Hematopoietic multipotent progenitor cell (in vitro differentiated cells): Measurements from ENCODE around the gene GALNT1. TPM values are rescaled to one million over a fixed set of nuclear protein-coding genes. Genes with fewer than 3 reads are reported as not detected.

Source experiments
- DNase-seq, 3 donors: peaks; one replicate each; pipeline ENCODE4 v3.0.0-alpha.2; 2011 to 2015; ENCODE audit warnings: low read depth in 2 of 3, low spot score in 2 of 3
- total RNA-seq: library from RNA; depleted of rRNA; stranded (reverse); fragments of >200 nt; gene quantifications from one replicate; pipeline ENCODE4 v1.2.3, GENCODE V29; 2012

The GALNT1 gene
- total RNA-seq, 1 donor = 35.0 TPM

DNA sequence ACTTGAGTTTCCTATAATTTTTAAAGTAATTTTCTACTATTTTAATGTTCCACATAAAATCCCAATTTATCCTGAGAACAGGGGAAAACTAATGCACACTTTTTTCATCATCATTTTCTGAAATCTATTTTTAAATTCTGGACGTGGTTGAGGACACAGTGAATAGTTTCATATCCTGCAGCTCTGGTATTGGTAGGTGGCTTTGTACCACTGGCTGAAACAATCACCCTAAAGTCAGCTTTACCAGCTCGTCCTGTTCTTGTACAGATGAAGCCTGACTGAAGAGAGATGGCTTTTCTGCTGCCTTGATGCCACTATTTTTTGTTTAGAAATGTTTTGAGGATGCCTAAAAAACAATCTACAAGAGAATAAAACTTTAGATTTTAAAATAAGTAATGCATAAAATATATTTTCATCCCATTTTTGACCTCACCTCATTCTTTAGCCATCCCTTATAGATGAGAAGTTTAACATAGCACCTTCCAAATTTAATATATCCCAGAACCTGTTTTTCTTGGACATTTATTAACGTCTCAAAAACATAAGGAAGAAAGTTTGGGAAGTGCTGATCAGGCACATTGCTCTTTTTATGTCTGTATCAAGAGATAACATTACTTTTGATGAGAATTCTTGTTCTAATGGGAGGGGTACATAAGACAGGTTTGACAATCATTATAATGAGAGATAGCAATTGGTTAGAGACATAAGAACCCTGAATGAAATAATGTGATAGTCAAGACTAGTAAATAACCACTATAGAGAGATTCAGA lies 80.9 kb downstream of the GALNT1 start:
- DNase-seq = no peak

DNA sequence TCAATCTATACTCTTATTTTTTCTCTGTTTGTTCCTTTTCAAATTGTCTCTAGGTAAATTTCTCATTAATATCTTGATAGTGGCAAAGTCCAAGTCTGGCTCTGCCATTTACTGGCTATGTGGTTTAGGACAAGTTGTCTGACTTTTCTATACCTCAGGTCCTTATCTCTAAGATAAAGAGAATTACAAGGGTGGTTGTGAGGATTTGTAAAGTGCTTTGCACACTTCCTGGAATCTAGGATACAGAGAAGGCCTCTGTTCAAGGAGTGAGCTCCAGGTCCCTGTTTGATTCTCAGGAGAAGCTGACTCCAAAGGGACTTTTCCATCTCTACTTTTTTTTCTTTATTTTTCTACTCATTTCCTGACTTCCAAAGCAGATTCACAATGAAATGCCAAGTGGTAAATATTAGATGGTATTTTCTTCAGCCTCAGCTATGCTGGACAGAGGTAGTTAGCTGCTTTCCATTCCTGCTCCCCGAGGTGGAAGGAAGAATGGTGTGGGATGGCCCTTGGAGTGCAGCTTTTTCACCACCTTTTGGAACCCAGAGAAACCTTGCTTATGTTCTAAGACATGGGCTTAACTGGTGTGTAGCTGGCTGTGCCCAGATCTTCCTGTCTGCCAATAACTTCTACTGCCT lies 90.5 kb downstream of the GALNT1 start:
- no peak for DNase-seq

DNA sequence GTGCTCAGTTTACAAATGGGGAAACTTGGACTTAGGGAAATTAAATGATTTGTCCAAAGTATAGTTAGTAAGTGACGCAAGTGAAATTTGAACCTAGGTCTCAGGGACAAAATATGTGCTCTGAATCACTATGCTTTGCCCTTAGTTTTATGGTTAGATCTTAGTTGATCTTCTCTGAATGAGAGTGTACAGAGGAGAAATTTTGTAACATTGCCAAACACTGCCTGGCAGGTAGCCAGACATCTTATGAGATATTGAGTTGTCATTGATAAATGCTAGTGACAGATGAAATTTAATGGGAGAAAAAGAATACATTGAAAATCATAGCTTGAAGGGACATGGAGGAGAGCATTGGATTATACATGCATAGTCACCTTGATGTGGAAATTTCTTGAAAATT lies 91.4 kb downstream of the GALNT1 start:
- DNase-seq = no peak

DNA sequence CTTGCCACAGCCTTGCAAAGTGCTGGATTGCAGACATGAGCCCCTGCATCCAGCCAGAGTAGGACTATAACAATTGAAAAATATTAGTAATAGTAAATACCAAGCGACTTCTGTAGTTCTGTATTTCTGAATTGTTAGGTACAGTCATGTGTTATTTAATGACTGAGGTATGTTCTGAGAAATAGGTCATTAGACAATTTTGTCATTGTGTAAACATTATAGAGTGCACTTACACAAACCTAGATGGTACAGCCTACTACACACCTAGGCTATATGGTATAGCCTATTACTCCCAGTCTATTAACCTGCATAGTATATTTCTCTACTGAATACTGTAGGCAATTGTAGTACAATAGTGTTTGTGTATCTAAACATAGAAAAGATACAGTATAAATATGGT lies 92.1 kb downstream of the GALNT1 start:
- no peak for DNase-seq

DNA sequence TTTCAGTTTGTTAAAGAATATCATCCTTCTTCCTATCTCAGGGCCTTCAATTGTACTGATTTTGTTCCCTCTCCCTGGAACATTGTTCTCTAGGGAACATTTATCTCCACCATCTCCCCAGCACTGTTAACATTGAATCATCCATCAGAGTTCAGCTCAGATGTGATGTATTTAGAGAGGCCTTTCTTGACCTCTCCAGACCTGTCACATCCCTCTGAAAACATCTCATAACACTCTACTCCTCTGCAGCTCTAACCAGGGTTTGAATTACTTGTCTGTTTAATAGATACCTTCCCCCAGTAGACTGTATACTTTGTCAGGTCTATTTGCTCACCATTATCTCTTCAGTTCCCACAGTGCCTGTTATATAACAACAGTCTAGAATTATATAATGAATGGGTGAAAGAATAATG lies 98.6 kb downstream of the GALNT1 start:
- DNase-seq = no peak

DNA sequence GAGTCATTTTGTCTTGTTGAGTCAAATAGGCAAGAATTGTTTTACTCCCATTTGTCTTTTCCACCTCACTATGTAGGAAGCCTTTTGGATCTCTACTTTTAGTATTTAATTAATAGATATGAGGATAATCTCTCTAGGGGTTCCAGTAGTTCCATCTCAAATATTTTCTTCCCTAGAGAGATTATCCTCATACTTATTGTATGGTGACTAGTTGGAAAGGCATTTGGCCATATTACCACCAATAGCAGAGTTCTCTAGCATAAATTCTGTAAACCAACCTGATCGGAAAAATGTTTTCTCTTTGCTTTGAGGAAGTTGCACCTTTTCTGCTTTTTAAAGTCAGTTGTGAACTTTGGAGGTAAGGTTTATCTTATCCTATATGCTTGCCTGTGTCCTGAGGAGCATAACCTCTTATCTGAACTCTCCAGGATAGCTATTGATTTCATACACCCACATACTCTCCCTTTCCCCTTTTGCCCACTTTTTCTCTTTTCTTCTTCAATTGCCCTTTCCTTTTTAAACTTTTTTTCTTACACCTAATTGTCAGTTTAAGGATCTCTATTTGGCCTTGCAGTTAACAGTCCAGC lies 100.8 kb downstream of the GALNT1 start:
- DNase-seq = no peak

DNA sequence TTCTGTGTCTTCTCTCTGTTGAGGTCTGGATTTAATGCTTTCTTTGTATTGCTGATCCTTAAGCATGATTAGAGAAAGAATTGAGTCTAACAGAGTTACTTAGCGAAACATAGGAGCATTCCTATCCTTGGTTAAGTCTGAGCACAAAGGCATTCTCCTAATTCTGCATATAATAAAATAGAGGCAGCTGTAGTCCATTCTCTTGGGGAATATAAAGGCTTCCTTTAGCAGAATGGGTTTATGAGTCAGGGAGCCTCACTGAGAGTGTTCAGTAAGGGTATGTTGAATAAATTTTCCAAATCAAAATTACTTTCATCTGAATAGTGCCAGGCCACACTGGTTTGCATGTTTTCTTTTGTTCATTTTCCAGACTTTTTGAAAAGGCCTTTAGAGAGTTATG lies 101.5 kb downstream of the GALNT1 start:
- no peak for DNase-seq

DNA sequence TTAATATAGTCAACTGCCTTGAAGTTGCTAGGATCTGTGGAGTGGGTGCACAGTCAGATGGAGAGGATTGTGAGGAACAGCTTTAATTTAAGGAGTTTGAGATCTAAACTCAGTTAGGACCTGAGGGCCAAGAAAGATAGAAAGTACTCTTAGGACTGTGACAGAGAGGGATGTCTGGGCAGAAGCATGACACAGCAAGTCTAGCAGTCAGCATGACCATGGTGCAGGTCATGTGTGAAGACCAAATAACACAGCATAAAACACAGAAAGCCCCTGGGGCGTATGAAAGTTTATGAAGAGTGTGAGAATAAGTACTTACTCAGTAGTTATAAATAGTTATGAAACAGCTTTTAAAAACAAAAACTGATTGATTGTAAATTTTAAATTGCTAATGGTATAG lies 107.2 kb downstream of the GALNT1 start:
- DNase-seq = no peak

DNA sequence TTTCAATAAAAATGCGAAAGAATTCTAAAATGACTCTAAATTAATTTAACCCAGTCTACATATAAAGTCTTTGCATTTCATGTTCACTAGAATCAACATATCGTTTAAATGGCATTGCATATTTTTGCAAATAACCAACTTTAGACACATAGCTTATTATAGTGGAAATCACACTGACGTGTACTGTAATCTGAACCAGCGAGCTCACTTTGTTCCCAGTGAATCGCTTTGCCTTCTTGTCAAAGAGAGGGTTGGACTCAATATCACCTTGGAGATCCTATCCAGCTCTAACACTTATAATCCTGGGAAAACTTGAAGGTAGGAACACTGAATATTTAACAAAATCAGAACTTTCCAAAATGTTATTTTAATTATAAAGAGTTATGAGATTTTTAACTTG lies 108.2 kb downstream of the GALNT1 start:
- no peak for DNase-seq

DNA sequence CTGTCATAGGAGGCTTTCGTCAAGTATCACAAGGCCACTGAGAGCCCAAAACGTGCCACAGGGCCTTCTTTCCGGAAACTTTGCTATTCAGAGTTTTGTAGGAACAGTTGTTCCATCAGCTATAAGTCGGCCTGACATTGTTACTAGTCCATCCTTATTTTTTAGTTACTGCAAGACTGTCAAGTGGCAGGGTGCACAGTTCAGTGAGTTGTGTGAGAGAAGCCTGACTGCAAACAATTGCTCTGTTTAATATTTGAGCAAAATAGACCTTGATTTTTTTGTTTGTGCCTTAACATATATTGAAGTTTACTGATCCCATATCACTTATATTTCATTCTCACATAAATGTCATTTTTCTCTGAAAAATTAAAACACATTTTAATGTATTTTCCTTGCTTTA lies 110.1 kb downstream of the GALNT1 start:
- no peak for DNase-seq

DNA sequence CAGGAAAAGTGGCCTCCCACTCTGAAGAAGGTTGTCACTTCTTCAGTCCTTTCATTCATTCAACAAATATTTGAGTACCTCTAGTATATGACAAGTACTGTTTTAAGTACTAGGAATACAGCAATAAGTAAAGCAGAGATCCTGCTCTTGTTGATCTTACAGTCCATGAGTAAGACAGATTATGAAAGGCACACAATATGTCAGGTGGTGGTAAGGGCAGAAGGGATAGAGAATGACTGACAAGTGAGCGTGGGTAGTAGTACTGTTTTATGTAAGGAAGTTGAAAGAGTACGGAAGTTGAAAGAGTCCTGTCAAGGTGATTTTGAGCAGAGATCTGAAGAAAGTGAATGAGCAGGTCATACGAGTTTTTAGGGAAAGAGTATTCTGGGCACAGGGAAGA lies 111.3 kb downstream of the GALNT1 start:
- DNase-seq = no peak

DNA sequence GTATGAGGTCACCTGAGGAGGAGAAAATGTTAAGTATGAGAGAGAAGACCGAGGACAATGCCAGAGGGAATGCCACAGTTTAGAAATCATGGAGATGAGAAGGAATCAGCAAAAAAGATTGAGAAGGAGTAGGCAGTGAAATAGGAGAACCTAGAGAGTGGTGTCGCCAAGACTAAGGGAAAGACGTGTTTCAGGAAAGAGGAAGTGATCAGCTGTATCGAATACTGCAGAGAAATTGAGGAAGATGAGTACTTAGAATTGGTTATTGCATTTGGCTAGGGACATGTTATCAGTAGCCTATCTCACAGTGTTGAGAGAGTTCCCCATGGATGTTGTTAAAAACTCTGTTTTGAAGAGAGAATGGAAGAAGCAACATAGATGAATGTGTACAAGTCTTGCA lies 112.3 kb downstream of the GALNT1 start:
- DNase-seq = no peak

DNA sequence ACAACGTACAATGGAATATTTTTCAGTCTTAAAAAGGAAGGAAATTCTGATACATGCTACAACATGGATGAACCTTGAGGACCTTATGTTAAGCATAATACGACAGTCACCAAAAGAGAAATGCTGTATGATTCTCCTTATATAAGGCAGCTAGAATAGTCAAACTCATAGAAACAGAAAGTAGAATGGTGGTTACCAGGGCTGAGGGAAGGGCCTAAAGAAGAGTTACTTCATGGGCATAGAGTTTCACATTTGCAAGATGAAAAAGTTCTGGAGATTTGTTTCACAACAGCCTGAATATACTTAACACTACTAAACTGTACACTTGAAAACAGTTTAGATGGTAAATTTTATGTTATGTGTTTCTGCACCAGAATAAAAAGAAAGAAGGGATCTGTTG lies 113.3 kb downstream of the GALNT1 start:
- no peak for DNase-seq

DNA sequence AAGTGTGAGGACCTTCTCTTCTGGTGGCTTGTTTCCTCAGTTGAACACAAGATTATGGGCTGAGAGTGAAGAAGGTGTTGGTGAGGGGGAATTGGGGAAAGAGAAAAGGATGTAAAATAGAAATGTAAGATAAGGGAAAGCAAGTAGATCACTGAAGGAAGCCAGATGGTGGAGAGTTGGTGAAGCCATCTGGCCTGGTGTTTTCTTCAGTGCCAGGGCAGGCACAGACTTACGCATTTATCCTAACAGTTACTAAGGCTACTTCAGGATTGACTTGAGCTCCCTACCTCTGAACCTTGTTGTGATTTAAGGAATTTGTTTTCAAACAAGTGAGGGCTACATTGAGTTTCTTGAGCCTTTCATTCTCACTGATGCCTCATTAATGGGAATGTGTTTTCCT lies 113.8 kb downstream of the GALNT1 start:
- no peak for DNase-seq

DNA sequence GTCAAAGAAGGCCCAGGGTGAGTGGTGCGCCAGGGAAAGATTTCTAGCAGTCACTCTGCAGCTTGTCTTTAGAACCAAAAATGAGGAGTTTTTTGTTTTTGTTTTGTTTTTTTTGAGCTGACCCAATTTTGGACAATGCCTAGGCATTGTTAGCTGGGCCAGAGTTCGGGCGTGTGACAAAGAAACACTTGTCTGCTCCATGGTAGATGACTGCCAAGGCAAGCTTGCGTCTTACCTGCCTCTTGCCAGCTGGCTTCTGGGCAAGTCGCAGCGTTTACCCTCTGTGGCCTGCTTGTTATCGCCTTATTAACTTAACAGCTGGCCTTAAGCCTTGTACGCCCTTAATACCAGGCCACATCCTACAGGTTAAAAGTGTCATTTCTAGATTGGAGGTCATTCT lies 114.3 kb downstream of the GALNT1 start:
- DNase-seq = no peak

DNA sequence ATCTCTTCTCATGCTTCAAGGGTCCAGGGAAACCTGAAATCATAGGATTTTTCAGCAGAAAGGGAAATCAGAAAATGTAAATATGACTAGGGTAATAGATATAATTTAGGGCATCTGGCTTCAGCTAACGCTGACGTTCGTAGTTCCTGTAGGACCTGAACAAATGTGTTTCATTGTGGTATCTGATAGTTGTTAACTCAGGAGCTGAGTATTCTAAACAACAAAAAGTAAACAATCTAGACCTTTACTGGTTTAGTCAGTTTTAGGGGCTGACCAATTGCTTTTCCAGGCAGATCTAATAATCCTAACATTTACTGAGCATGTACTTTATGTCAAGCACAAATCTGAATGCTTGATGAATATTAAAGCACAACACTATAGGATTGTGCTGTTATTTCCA lies 114.8 kb downstream of the GALNT1 start:
- DNase-seq = no peak

DNA sequence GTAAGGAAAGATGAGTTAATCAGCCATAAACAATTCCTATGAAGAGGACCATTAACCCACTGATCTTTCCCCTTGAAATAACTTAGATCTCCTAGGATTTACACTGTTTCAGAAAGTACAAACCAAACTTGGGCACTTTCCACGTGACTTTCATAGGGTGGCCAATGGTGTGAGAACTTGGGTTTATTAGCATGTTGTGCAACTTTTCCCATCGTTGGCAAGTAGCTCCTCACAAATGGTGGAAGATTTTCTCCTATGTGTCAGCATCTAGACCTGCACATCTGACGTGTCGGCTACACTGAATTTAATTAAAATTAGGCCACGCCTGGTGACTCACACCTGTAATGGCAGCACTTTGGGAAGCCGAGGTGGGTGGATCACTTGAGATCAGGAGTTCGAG lies 116.3 kb downstream of the GALNT1 start:
- no peak for DNase-seq

DNA sequence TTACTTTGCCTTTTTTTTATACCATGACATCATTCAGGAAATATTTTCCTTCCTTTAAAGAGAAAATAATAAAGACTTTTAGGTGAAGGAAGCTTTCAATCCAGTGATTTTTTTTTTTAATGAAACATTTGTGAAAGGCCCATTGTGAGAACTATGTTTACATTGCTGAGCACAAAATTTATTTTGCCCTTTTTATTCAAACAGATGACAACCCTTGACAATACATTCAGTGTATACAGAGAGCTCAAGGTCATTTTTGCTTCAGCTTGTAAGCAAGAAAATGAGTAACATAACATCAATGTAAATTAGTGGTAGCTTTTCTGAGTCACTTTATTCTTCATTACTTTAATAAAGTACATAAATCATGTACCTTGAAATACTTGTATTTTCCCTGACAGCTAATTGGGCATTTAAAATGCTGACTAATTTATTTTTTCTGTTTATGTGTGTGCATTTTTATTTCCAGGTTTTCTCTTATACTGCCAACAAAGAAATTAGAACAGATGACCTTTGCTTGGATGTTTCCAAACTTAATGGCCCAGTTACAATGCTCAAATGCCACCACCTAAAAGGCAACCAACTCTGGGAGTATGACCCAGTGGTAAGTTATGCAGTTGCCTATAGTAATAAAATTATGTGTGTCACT lies 121.6 kb downstream of the GALNT1 start:
- DNase-seq = no peak

DNA sequence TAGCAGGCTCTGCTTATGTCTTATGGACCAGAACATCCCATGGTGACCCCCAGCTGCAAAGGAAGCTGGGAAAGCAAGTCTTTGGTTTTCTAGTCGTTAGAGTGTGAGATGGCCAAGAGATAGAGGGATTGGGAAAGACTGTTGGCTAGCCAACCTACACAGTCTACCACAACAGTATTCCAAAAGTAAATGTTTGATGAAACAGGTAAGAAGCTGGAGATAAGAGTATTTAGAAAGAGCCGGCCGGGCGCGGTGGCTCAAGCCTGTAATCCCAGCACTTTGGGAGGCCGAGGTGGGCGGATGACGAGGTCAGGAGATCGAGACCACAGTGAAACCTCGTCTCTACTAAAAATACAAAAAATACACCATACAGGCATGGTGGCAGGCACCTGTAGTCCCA lies 124.4 kb downstream of the GALNT1 start:
- DNase-seq = no peak

DNA sequence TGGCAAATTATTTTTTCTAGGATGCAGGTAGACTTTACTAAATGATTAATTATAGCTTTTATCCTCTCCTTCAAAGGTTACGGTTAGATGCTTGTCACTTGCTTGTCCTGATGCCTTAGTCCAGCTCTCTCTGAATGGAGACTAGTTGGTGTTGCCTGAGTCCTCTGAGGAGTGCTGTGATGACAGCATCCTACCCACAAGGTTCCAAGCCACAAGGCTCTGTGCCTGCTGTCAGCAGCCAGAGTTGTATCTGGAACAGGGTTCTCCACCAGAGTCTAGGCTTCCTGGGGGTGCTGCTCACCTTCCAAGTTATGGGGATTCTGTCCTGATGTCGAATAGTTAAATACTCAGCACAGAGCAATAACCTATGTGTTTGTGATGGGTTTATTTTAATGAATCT lies 125.7 kb downstream of the GALNT1 start:
- no peak for DNase-seq

DNA sequence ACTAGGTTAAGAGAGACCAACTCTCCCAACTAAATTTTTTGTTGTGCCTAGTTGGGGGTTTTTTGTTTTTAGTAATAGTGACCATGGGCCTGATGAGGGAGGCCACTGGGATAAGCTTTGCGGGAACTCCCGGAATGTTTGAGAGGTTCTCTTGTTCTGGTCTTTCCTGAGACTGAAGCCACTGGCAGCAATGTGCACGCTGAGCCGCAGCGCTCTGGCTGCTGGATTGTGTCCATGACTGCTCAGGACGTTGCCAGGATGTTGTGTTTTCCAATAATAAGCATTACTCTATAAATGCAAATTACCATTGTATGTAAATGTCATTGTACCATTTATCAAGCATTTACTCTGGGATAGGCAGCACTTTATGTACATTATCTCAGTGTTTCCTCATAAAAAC lies 126.1 kb downstream of the GALNT1 start:
- no peak for DNase-seq

DNA sequence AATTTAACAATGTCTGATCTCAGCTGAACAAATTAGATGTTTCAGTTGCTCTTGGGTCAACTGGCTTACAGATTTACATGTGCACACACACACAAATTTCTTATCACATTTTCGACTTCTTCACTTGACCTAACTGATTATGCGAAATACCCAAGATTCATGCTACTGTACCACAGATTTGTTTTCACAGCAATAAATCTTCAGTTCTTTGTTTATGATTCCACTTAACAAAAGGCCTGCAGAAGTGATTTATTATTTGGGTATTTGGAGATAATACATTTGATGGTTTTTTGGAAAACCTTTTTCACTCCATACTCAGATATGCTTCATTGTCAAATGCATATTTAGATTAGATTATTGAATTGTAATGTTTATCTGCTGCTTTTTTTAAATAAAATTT lies 129.0 kb downstream of the GALNT1 start:
- no peak for DNase-seq
